ENCODE measurements around the gene IFT81.
"Not testable (repeated sequence)": the region's sequence is repeated elsewhere in the genome, so short reads cannot be mapped to it uniquely, and the experiment has no call there.

IFT81 gene

GRCh38 chr12:110124269-110124995 lies at the start of gene IFT81:
IFT81 (plus strand) TSS chr12:110124357; CDS start chr12:110127381, 3,024 bp downstream.
- DNase-seq: peak; percentile 98

GRCh38 chr12:110075880-110076279 lies 48.3 kb upstream of the IFT81 start:
- no peak for DNase-seq

- no peak for DNase-seq
Measured at GRCh38 chr12:110077800-110078199, 46.4 kb upstream of the IFT81 start.

GRCh38 chr12:110079477-110080400 lies 44.4 kb upstream of the IFT81 start:
- DNase-seq: peak; percentile 28

- no peak for DNase-seq
Measured at GRCh38 chr12:110080410-110080809, 43.7 kb upstream of the IFT81 start.

GRCh38 chr12:110084314-110085015 lies 39.7 kb upstream of the IFT81 start:
- DNase-seq: no peak

GRCh38 chr12:110088216-110088615 lies 35.9 kb upstream of the IFT81 start:
- not testable (repeated sequence) for DNase-seq

- DNase-seq: no peak
Measured at GRCh38 chr12:110088936-110089335, 35.2 kb upstream of the IFT81 start.

- no peak for DNase-seq
Measured at GRCh38 chr12:110090266-110091135, 33.7 kb upstream of the IFT81 start.

GRCh38 chr12:110091136-110091711 lies 32.9 kb upstream of the IFT81 start:
- DNase-seq: no peak

- no peak for DNase-seq
Measured at GRCh38 chr12:110093631-110094311, 30.4 kb upstream of the IFT81 start.

- peak; percentile 82 for DNase-seq
Measured at GRCh38 chr12:110100315-110100970, 23.7 kb upstream of the IFT81 start.

GRCh38 chr12:110102255-110102654 lies 21.9 kb upstream of the IFT81 start:
- peak; percentile 30 for DNase-seq

GRCh38 chr12:110104188-110105094 lies 19.7 kb upstream of the IFT81 start:
- peak; percentile 41 for DNase-seq

- no peak for DNase-seq
Measured at GRCh38 chr12:110105159-110105558, 19.0 kb upstream of the IFT81 start.

- DNase-seq: no peak
Measured at GRCh38 chr12:110105986-110106385, 18.2 kb upstream of the IFT81 start.

GRCh38 chr12:110107369-110108281 lies 16.5 kb upstream of the IFT81 start:
- DNase-seq: peak; percentile 57

- no peak for DNase-seq
Measured at GRCh38 chr12:110108309-110109036, 15.7 kb upstream of the IFT81 start.

Measured in femur (tissue), 1 donor.